Measurements from ENCODE around the gene TTC9B. TPM values are rescaled to one million over a fixed set of nuclear protein-coding genes. Genes with fewer than 3 reads are reported as not detected.

TTC9B gene
- total and polyA plus RNA-seq, 7 donors, result 0.06 TPM; not detected in 6

DNA sequence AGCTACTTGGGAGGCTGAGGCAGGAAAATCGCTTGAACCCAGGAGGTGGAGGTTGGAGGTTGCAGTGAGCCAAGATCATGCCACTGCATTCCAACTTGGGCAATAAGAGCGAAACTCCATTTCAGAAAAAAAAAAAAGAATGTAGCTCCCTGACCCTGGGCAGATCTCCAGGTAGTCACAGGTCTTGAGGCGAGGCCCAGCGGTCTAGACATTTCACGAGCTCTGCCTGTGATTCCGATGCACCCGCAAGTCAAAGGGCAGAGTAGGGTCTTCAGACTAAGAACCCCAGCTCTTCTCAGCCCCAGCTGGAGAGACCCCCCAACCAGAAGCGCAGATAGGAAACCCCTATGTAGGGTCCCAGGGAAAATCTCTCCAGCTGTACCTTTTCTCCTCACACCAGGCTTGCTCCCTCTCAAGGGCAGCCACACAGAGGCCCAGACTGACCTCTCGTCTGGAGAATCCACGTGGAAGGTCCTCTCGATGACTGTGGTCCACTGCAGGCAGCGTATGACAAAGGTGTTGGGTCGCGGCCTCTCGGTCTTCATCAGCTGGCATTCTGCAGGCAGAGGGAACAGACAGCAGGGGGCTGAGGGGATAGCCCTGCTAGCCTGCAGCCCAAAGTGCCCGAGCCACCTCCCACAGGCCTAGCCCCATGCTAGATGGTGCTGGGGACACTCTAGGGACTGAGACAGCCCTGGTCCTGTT, 36.7 kb upstream of the TTC9B start:
- H3K9me3 ChIP-seq, result no peaks in the 10 kb centered on the region
- TF ChIP-seq, protein P1, sequence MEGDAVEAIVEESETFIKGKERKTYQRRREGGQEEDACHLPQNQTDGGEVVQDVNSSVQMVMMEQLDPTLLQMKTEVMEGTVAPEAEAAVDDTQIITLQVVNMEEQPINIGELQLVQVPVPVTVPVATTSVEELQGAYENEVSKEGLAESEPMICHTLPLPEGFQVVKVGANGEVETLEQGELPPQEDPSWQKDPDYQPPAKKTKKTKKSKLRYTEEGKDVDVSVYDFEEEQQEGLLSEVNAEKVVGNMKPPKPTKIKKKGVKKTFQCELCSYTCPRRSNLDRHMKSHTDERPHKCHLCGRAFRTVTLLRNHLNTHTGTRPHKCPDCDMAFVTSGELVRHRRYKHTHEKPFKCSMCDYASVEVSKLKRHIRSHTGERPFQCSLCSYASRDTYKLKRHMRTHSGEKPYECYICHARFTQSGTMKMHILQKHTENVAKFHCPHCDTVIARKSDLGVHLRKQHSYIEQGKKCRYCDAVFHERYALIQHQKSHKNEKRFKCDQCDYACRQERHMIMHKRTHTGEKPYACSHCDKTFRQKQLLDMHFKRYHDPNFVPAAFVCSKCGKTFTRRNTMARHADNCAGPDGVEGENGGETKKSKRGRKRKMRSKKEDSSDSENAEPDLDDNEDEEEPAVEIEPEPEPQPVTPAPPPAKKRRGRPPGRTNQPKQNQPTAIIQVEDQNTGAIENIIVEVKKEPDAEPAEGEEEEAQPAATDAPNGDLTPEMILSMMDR (IDR thresholded peaks at IDR 0.05), result no peak
- no peak overlapping the region for H3K27ac ChIP-seq
- H3K4me1 ChIP-seq, result peaks cover 36% of the 10 kb centered on the region
- H3K36me3 ChIP-seq (ENCODE audit: insufficient read depth in 1 of 2, low read depth in 1 of 2), result peaks cover 0 to 58% of the 10 kb centered on the region in 2 donors
- intact Hi-C loops (cut with DNase I), result no loop called here
- no peaks in the 10 kb centered on the region for H3K27me3 ChIP-seq (ENCODE audit: insufficient read depth in 3 of 3, low read length in 2 of 3)
- DNase-seq (no peak), ATAC-seq (no peak)
- no peak overlapping the region for H3K4me3 ChIP-seq
- 88 to 97% (median 89%) methylated on average over 16 of the region's 16 CpGs for WGBS, 3 donors

GRCh38 chr19:40253611-40254092, 35.5 kb upstream of the TTC9B start:
- intact Hi-C loops (cut with DNase I), result no loop called here
- DNase-seq, result no peak
- H3K9me3 ChIP-seq, result no peaks in the 10 kb centered on the region
- no peaks in the 10 kb centered on the region for H3K27me3 ChIP-seq (ENCODE audit: insufficient read depth in 3 of 3, low read length in 2 of 3)
- peaks cover 38% of the 10 kb centered on the region for H3K4me1 ChIP-seq
- WGBS, 3 donors, result 68 to 78% (median 73%) methylated on average over 8 of the region's 8 CpGs
- H3K36me3 ChIP-seq (ENCODE audit: insufficient read depth in 1 of 2, low read depth in 1 of 2), result peaks cover 0 to 61% of the 10 kb centered on the region in 2 donors
- no peak overlapping the region for H3K27ac ChIP-seq
- TF ChIP-seq, protein P1 (IDR thresholded peaks at IDR 0.05), result no peak
- no peak overlapping the region for H3K4me3 ChIP-seq
- ATAC-seq, result no peak

GRCh38 chr19:40252395-40252794, 34.2 kb upstream of the TTC9B start:
- WGBS, 3 donors, result 58 to 68% (median 61%) methylated on average over 7 of the region's 7 CpGs
- intact Hi-C loops (cut with DNase I), result no loop called here
- TF ChIP-seq, protein P1 (IDR thresholded peaks at IDR 0.05), result no peak
- Histone ChIP-seq H3K27me3 (ENCODE audit: insufficient read depth in 3 of 3, low read length in 2 of 3) (no peaks in the 10 kb centered on the region), H3K9me3 (no peaks in the 10 kb centered on the region), H3K4me3 (no peak overlapping the region), H3K27ac (no peak overlapping the region), H3K36me3 (ENCODE audit: insufficient read depth in 1 of 2, low read depth in 1 of 2) (peaks cover 0 to 61% of the 10 kb centered on the region in 2 donors), H3K4me1 (peaks cover 43% of the 10 kb centered on the region)
- DNase-seq (no peak), ATAC-seq (no peak)

DNA sequence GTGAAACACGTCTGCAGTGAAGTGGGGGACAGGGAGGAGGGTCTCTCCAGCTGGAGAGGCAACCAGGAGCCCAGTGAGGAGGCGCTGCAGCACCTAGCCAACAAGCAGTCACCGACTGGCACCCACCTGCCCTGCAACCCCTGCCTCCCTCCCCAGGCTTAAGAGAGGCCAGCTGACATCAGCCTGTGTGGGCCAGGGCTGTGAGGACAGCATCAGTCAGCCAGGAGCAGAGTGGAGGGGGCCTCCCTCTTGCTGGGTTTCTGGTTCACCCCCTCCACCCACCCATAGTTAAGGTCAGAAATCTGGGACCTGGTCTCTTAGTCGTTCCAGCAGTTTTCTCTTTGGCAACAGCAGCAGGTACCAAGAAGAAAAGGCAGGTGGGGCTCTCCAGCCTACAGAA, 33.8 kb upstream of the TTC9B start:
- H3K27ac ChIP-seq, result no peak overlapping the region
- peaks cover 0 to 61% of the 10 kb centered on the region in 2 donors for H3K36me3 ChIP-seq (ENCODE audit: insufficient read depth in 1 of 2, low read depth in 1 of 2)
- H3K9me3 ChIP-seq, result no peaks in the 10 kb centered on the region
- no peak overlapping the region for H3K4me3 ChIP-seq
- WGBS, 3 donors, result 63 to 77% (median 69%) methylated on average over 4 of the region's 4 CpGs
- TF ChIP-seq, protein P1 (IDR thresholded peaks at IDR 0.05), result no peak
- peaks cover 45% of the 10 kb centered on the region for H3K4me1 ChIP-seq
- intact Hi-C loops (cut with DNase I), result no loop called here
- H3K27me3 ChIP-seq (ENCODE audit: insufficient read depth in 3 of 3, low read length in 2 of 3), result no peaks in the 10 kb centered on the region
- ATAC-seq, result no peak
- no peak for DNase-seq

DNA sequence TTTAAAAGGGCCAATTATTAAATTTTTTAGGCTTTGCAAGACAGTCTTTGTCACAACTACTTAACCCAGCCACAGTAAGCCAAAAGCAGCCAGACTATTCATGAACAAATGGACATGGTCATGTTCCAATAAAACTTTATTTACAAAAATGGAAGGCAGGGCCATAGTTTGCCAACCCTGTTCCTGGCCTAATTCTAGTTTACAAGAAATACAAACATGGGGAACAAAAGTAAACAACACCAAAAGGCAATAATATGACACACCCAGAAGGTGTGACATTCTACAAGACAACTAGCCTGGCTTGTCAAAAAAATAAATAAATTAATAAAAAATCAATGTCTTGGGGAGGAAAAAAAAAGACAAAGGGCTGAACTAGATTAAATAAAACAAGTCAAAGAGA, 33.1 kb upstream of the TTC9B start:
- TF ChIP-seq, protein P1 (IDR thresholded peaks at IDR 0.05), result no peak
- no peaks in the 10 kb centered on the region for H3K27me3 ChIP-seq (ENCODE audit: insufficient read depth in 3 of 3, low read length in 2 of 3)
- no peak overlapping the region for H3K4me3 ChIP-seq
- DNase-seq (no peak), ATAC-seq (no peak)
- H3K27ac ChIP-seq, result no peak overlapping the region
- peaks cover 0 to 55% of the 10 kb centered on the region in 2 donors for H3K36me3 ChIP-seq (ENCODE audit: insufficient read depth in 1 of 2, low read depth in 1 of 2)
- peaks cover 40% of the 10 kb centered on the region for H3K4me1 ChIP-seq
- H3K9me3 ChIP-seq, result no peaks in the 10 kb centered on the region
- intact Hi-C loops (cut with DNase I), result no loop called here
